Panc1 (cell line): ENCODE data around the gene MTUS2. TPM values are rescaled to one million over a fixed set of nuclear protein-coding genes. Genes with fewer than 3 reads are reported as not detected.

Experiments
- ATAC-seq: fragments of 200-7000 bp; cut with Tn5 transposase; 2 replicates; pipeline ENCODE4 v1.9.1; 2020; ENCODE audit warnings: mild to moderate bottlenecking, moderate library complexity
- BruUV-seq: library from RNA; stranded (reverse); fragments of 400-500 nt; replicated peaks from 2 replicates; lab custom pipeline; 2021; lab: Mats Ljungman, UMichigan
- CTCF ChIA-PET: fragments of 300-600 bp; sonication (Branson Sonifier 250); formaldehyde crosslinking; loops from one replicate; lab custom pipeline; 2022; ENCODE audit warnings: antibody characterized with exemption; lab: Charles Lee
- POLR2A ChIA-PET: fragments of 300-600 bp; sonication (Branson Sonifier 250); formaldehyde crosslinking; loops from one replicate; lab custom pipeline; 2022; ENCODE audit warnings: antibody characterized with exemption; lab: Charles Lee
- DNase-seq: peaks from one replicate; pipeline ENCODE4 v3.0.0-alpha.2; 2010; ENCODE audit warnings: low read depth, low spot score
- H3K27ac ChIP-seq: 2 replicates; pipeline ENCODE4 v1.5.1; 2011; ENCODE audit warnings: mild to moderate bottlenecking, low read length, inconsistent platforms
- H3K27me3 ChIP-seq: fragments of 200-500 bp; sonication (Bioruptor generic); 2 replicates; pipeline ENCODE4 v1.6.0; 2014; ENCODE audit warnings: low read length, inconsistent platforms; ENCODE audit not compliant: control insufficient read depth, insufficient read depth
- H3K36me3 ChIP-seq: fragments of 200-500 bp; sonication (Bioruptor generic); 2 replicates; pipeline ENCODE4 v1.5.1; 2014; ENCODE audit warnings: inconsistent platforms, mild to moderate bottlenecking, low read length, moderate library complexity; ENCODE audit not compliant: control insufficient read depth, insufficient read depth
- H3K4me1 ChIP-seq: 2 replicates; pipeline ENCODE4 v1.5.1; 2011; ENCODE audit warnings: inconsistent platforms, mild to moderate bottlenecking, low read length, moderate library complexity; ENCODE audit not compliant: control insufficient read depth, insufficient read depth
- H3K4me3 ChIP-seq, 2 experiments: 2 replicates each; pipeline ENCODE4 v1.5.1; 2011 to 2012; ENCODE audit warnings: low read depth in 2 of 2, low read length in 2 of 2, mild to moderate bottlenecking in 2 of 2, inconsistent platforms in 1 of 2, moderate library complexity in 1 of 2
- H3K9me3 ChIP-seq: fragments of 200-500 bp; sonication (Bioruptor generic); 2 replicates; pipeline ENCODE4 v1.5.1; 2014; ENCODE audit warnings: low read depth, mild to moderate bottlenecking, inconsistent platforms, low read length, moderate library complexity; ENCODE audit not compliant: control insufficient read depth, insufficient read depth
- CTCF ChIP-seq: fragments of 450-650 bp; IDR thresholded peaks from 2 replicates; pipeline ENCODE4 v1.5.1; 2017; ENCODE audit warnings: mild to moderate bottlenecking
- POLR2AphosphoS5 ChIP-seq: IDR thresholded peaks from 2 replicates; pipeline ENCODE4 v1.6.1; 2012; ENCODE audit warnings: mild to moderate bottlenecking, low read depth, low read length, moderate library complexity
- REST ChIP-seq, 2 experiments: IDR thresholded peaks; 2 replicates each; pipeline ENCODE4 v1.6.1; 2011 to 2012; ENCODE audit warnings: low read depth in 2 of 2, control low read depth in 1 of 2, low read length in 1 of 2, mild to moderate bottlenecking in 1 of 2, moderate library complexity in 1 of 2; ENCODE audit not compliant: insufficient read depth in 1 of 2
- SIN3A ChIP-seq: IDR thresholded peaks from 2 replicates; pipeline ENCODE4 v1.6.1; 2012; ENCODE audit warnings: low read depth, mild to moderate bottlenecking, low read length, moderate library complexity, borderline replicate concordance; ENCODE audit not compliant: insufficient read depth
- TCF7L2 ChIP-seq: IDR thresholded peaks from 2 replicates; pipeline ENCODE4 v1.6.1; 2011; ENCODE audit warnings: mild to moderate bottlenecking, low read depth, low read length, inconsistent platforms
- in situ Hi-C: cut with HindIII; loops from 2 replicates; pipeline ENCODE4 v1.10.0; 2016; ENCODE audit warnings: low sequenced_read_pairs, low pct_unique_long_range_greater_than_20kb
- intact Hi-C: fragments of 100-400 bp; cut with micrococcal nuclease; formaldehyde crosslinking; loops from one replicate; pipeline ENCODE4 v1.10.0; 2022; ENCODE audit not compliant: unreplicated experiment
- total RNA-seq: library from RNA; stranded (reverse); gene quantifications from one replicate; pipeline ENCODE4 v1.2.1, GENCODE V29; 2021; ENCODE audit not compliant: unreplicated experiment

MTUS2 gene
- total RNA-seq, 1 experiment from 2014 or later: 0.05 TPM

- intact Hi-C loops: no loop called here
- CTCF ChIA-PET: no interaction called here
- TF ChIP-seq TCF7L2: no peak
- no peak for TF ChIP-seq CTCF
- TF ChIP-seq POLR2AphosphoS5: no peak
- TF ChIP-seq SIN3A: no peak
- TF ChIP-seq REST (IDR thresholded peaks at IDR 0.05; ENCODE audit: insufficient read depth in 1 of 2, low read depth in 2 of 2, low read length in 1 of 2): no peak
- H3K4me1 ChIP-seq: no peaks in the 10 kb centered on the region
- H3K27me3 ChIP-seq: peaks cover 6% of the 10 kb centered on the region; the same call in 1 of the 2 replicates
- no peak for ATAC-seq
- POLR2A ChIA-PET: no interaction called here
- in situ Hi-C loops: no loop called here
- no peak for DNase-seq
- no peaks in the 10 kb centered on the region for H3K36me3 ChIP-seq
- no peaks in the 10 kb centered on the region for H3K9me3 ChIP-seq
- BruUV-seq: no TSS peak
- H3K27ac ChIP-seq: no peak overlapping the region
- H3K4me3 ChIP-seq: no peak overlapping the region
Measured at GRCh38 chr13:29396446-29396845, 576.3 kb downstream of the MTUS2 start.

- ChIA-PET CTCF (no interaction called here), POLR2A (no interaction called here)
- Histone ChIP-seq H3K27ac (no peak overlapping the region), H3K27me3 (peaks cover 6% of the 10 kb centered on the region; the same call in 1 of the 2 replicates), H3K4me3 (no peak overlapping the region), H3K4me1 (no peaks in the 10 kb centered on the region), H3K36me3 (no peaks in the 10 kb centered on the region), H3K9me3 (no peaks in the 10 kb centered on the region)
- in situ Hi-C loops: no loop called here
- TF ChIP-seq REST (IDR thresholded peaks at IDR 0.05; ENCODE audit: insufficient read depth in 1 of 2, low read depth in 2 of 2, low read length in 1 of 2) (no peak), TCF7L2 (no peak), CTCF (no peak), SIN3A (no peak), POLR2AphosphoS5 (no peak)
- ATAC-seq (no peak), DNase-seq (no peak)
- no TSS peak for BruUV-seq
- intact Hi-C loops: no loop called here
Measured at GRCh38 chr13:29397265-29397664, 577.1 kb downstream of the MTUS2 start.
